A549 (cell line): ENCODE data around the gene SLC39A11. TPM values are rescaled to one million over a fixed set of nuclear protein-coding genes. Genes with fewer than 3 reads are reported as not detected.

Experiments used
- ATOH8 ChIP-seq: fragments of 250-450 bp; sonication (Bioruptor Pico); IDR thresholded peaks from 2 replicates; pipeline ENCODE4 v1.5.0; 2020; ENCODE audit warnings: low read depth, mild to moderate bottlenecking, moderate library complexity
- BHLHE40 ChIP-seq: IDR thresholded peaks from 2 replicates; pipeline ENCODE4 v1.6.1; 2012; ENCODE audit warnings: low read depth, low read length, inconsistent platforms
- CBX2 ChIP-seq: fragments of 200-600 bp; sonication (generic); IDR thresholded peaks from 2 replicates; pipeline ENCODE4 v1.6.1; 2016; ENCODE audit warnings: low read depth, mild to moderate bottlenecking, borderline replicate concordance
- CEBPB ChIP-seq, 2 experiments: fragments of >200 bp in 1 of 2; sonication (Bioruptor Twin) in 1 of 2; formaldehyde crosslinking in 1 of 2; IDR thresholded peaks; 2 replicates each; pipeline ENCODE4 v1.6.1; 2012 to 2016
- CHD2 ChIP-seq: fragments of 150-350 bp; IDR thresholded peaks from 2 replicates; pipeline ENCODE4 v1.6.1; 2014; ENCODE audit warnings: low read length; ENCODE audit not compliant: partially characterized antibody
- CHD4 ChIP-seq: fragments of 200-600 bp; sonication (generic); IDR thresholded peaks from 2 replicates; pipeline ENCODE4 v1.6.1; 2016; ENCODE audit warnings: antibody characterized with exemption, mild to moderate bottlenecking, borderline replicate concordance
- EHMT2 ChIP-seq: fragments of 200-600 bp; sonication (generic); IDR thresholded peaks from 2 replicates; pipeline ENCODE4 v1.6.1; 2016; ENCODE audit warnings: antibody characterized with exemption, low read depth, mild to moderate bottlenecking, moderate library complexity
- ELK1 ChIP-seq: fragments of 150-350 bp; IDR thresholded peaks from 2 replicates; pipeline ENCODE4 v1.6.1; 2014; ENCODE audit warnings: low read depth, mild to moderate bottlenecking, low read length
- EP300 ChIP-seq, 2 experiments: fragments of >200 bp; sonication (Bioruptor Twin); formaldehyde crosslinking; IDR thresholded peaks; 2 replicates in 1 of 2; 3 replicates in 1 of 2; pipeline ENCODE4 v1.6.1; 2016 to 2017
- ESRRA ChIP-seq: fragments of 150-350 bp; IDR thresholded peaks from 2 replicates; pipeline ENCODE4 v1.6.1; 2014; ENCODE audit warnings: mild to moderate bottlenecking, low read length, borderline replicate concordance
- FOSB ChIP-seq: fragments of 250-450 bp; sonication (Bioruptor Pico); IDR thresholded peaks from 2 replicates; pipeline ENCODE4 v1.5.0; 2020; ENCODE audit warnings: mild to moderate bottlenecking, moderate library complexity
- FOSL2 ChIP-seq, 2 experiments: fragments of 450-650 bp in 1 of 2; fragments of >200 bp in 1 of 2; sonication (Bioruptor Twin) in 1 of 2; formaldehyde crosslinking; IDR thresholded peaks; 2 replicates each; pipeline versions ENCODE4 v1.5.0 to v1.6.1; 2016 to 2020; ENCODE audit warnings: mild to moderate bottlenecking in 1 of 2, moderate library complexity in 1 of 2
- FOXS1 ChIP-seq: fragments of 250-450 bp; sonication (Bioruptor Pico); IDR thresholded peaks from 2 replicates; pipeline ENCODE4 v1.5.0; 2020; ENCODE audit warnings: mild to moderate bottlenecking, moderate library complexity
- GATA3 ChIP-seq: IDR thresholded peaks from 2 replicates; pipeline ENCODE4 v1.6.1; 2012; ENCODE audit warnings: borderline replicate concordance
- HDAC2 ChIP-seq: fragments of 200-600 bp; sonication (generic); IDR thresholded peaks from 2 replicates; pipeline ENCODE4 v1.6.1; 2016
- HES2 ChIP-seq: fragments of >200 bp; sonication (Bioruptor Twin); formaldehyde crosslinking; IDR thresholded peaks from 2 replicates; pipeline ENCODE4 v1.6.1; 2016
- HEYL ChIP-seq: fragments of 250-450 bp; sonication (Bioruptor Pico); IDR thresholded peaks from 2 replicates; pipeline ENCODE4 v1.8.0; 2021; ENCODE audit warnings: mild to moderate bottlenecking, moderate library complexity
- HMGXB4 ChIP-seq: fragments of 250-450 bp; sonication (Bioruptor Pico); IDR thresholded peaks from 2 replicates; pipeline ENCODE4 v1.5.0; 2021; ENCODE audit warnings: mild to moderate bottlenecking, moderate library complexity, borderline replicate concordance
- HOXA7 ChIP-seq: fragments of 250-450 bp; sonication (Bioruptor Pico); IDR thresholded peaks from 2 replicates; pipeline ENCODE4 v1.5.0; 2020; ENCODE audit warnings: mild to moderate bottlenecking, moderate library complexity
- HOXB13 ChIP-seq: fragments of 250-450 bp; sonication (Bioruptor Pico); IDR thresholded peaks from 2 replicates; pipeline ENCODE4 v1.5.0; 2020; ENCODE audit warnings: low read depth, mild to moderate bottlenecking, moderate library complexity
- HOXB5 ChIP-seq: fragments of 250-450 bp; sonication (Bioruptor Pico); IDR thresholded peaks from 2 replicates; pipeline ENCODE4 v1.5.0; 2020; ENCODE audit warnings: mild to moderate bottlenecking, moderate library complexity
- JUNB ChIP-seq: fragments of >200 bp; sonication (Bioruptor Twin); formaldehyde crosslinking; IDR thresholded peaks from 2 replicates; pipeline ENCODE4 v1.6.1; 2016
- KDM5A ChIP-seq: fragments of 200-600 bp; sonication (generic); IDR thresholded peaks from 2 replicates; pipeline ENCODE4 v1.6.1; 2016; ENCODE audit warnings: antibody characterized with exemption, mild to moderate bottlenecking
- MAFK ChIP-seq: fragments of 450-650 bp; IDR thresholded peaks from 2 replicates; pipeline ENCODE4 v1.6.1; 2014; ENCODE audit not compliant: partially characterized antibody
- MAZ ChIP-seq: fragments of 150-350 bp; IDR thresholded peaks from 2 replicates; pipeline ENCODE4 v1.6.1; 2014; ENCODE audit warnings: antibody characterized with exemption, low read depth, low read length, borderline replicate concordance
- MYC ChIP-seq: IDR thresholded peaks from 2 replicates; pipeline ENCODE4 v1.6.1; 2012; ENCODE audit warnings: mild to moderate bottlenecking, inconsistent platforms, low read length, improper control_type of control experiment, borderline replicate concordance
- NFE2L2 ChIP-seq: fragments of 150-350 bp; conservative IDR thresholded peaks from 2 replicates; pipeline ENCODE4 v1.6.1; 2014; ENCODE audit warnings: low read length
- NPAS2 ChIP-seq: fragments of 250-450 bp; sonication (Bioruptor Pico); IDR thresholded peaks from 2 replicates; pipeline ENCODE4 v1.8.0; 2022; ENCODE audit warnings: mild to moderate bottlenecking, moderate library complexity, borderline replicate concordance
- NR3C1 ChIP-seq: fragments of >200 bp; sonication (Bioruptor Twin); formaldehyde crosslinking; IDR thresholded peaks from 3 replicates; pipeline ENCODE4 v1.6.1; 2017
- POLR2A ChIP-seq: IDR thresholded peaks from 2 replicates; pipeline ENCODE4 v1.6.1; 2012; ENCODE audit warnings: mild to moderate bottlenecking, low read length
- POLR2AphosphoS2 ChIP-seq: conservative IDR thresholded peaks from 2 replicates; pipeline ENCODE4 v1.6.1; 2012; ENCODE audit warnings: low read length, improper control_type of control experiment, inconsistent platforms
- RFX5 ChIP-seq: fragments of 450-650 bp; IDR thresholded peaks from 2 replicates; pipeline ENCODE4 v1.7.1; 2014; ENCODE audit warnings: antibody characterized with exemption, mild to moderate bottlenecking, moderate library complexity
- SREBF2 ChIP-seq: fragments of 450-650 bp; IDR thresholded peaks from 2 replicates; pipeline ENCODE4 v1.6.1; 2014; ENCODE audit warnings: mild to moderate bottlenecking, moderate library complexity
- TFCP2L1 ChIP-seq: fragments of 250-450 bp; sonication (Bioruptor Pico); IDR thresholded peaks from 2 replicates; pipeline ENCODE4 v1.5.0; 2021; ENCODE audit warnings: mild to moderate bottlenecking
- TP53 ChIP-seq: fragments of 250-450 bp; sonication (Bioruptor Pico); IDR thresholded peaks from 2 replicates; pipeline ENCODE4 v1.5.0; 2021; ENCODE audit warnings: mild to moderate bottlenecking, moderate library complexity
- ZC3H11A ChIP-seq: fragments of 450-650 bp; IDR thresholded peaks from 2 replicates; pipeline ENCODE4 v1.6.1; 2014; ENCODE audit warnings: antibody characterized with exemption, mild to moderate bottlenecking
- ZFP36 ChIP-seq: fragments of 450-650 bp; IDR thresholded peaks from 2 replicates; pipeline ENCODE4 v1.6.1; 2014; ENCODE audit warnings: borderline replicate concordance; ENCODE audit not compliant: partially characterized antibody
- polyA plus RNA-seq, 4 experiments: library from polyadenylated mRNA; depleted of rRNA in 3 of 4; stranded (reverse); fragments of >200 nt; fragmentation: RNase III in 1 of 4; extraction: RNeasy Plus Mini Kit Qiagen cat#74134 plus additional on column Dnase treatment in 1 of 4; gene quantifications; 2 replicates in 3 of 4; 3 replicates in 1 of 4; pipeline ENCODE4 v1.2.3, GENCODE V29; 2011 to 2017
- TF ChIP-seq, protein P1 (sequence below): IDR thresholded peaks from 2 replicates; pipeline ENCODE4 v1.6.1; 2012; ENCODE audit warnings: low read depth, borderline replicate concordance
- TF ChIP-seq, protein P2 (sequence below): fragments of 450-650 bp; IDR thresholded peaks from 2 replicates; pipeline ENCODE4 v1.6.1; 2014; ENCODE audit warnings: antibody characterized with exemption

The SLC39A11 gene
- polyA plus RNA-seq, 2 of the 4 experiments (the other 2 are of a cell fraction): 18.4 to 25.2 TPM

GRCh38 chr17:72683506-72684404, 408.7 kb downstream of the SLC39A11 start (continued):
- TF ChIP-seq HOXA7 (CRISPR knock-in tag): 0 out of 2 replicates have a peak, but pooled peaks have one; percentile 24
- no peak for TF ChIP-seq HDAC2
- TF ChIP-seq TP53 (CRISPR knock-in tag): no peak
- TF ChIP-seq MAZ: no peak
- no peak for TF ChIP-seq RFX5
- TF ChIP-seq EP300 (IDR thresholded peaks at IDR 0.05): peak; percentile 96 to 97
- TF ChIP-seq NFE2L2: no peak
- no peak for TF ChIP-seq EHMT2
- TF ChIP-seq NPAS2: 0 out of 2 replicates have a peak, but pooled peaks have one; percentile 5
- no peak for TF ChIP-seq HEYL
- TF ChIP-seq HOXB13: peak; percentile 64; the same call in 1 of the 2 replicates
- no peak for TF ChIP-seq KDM5A
- peak; percentile 40 for TF ChIP-seq ZFP36
- TF ChIP-seq POLR2A: no peak
- peak; percentile 67; the same call in 1 of the 2 replicates for TF ChIP-seq FOXS1 (CRISPR knock-in tag)
- peak; percentile 99 for TF ChIP-seq FOSL2 (IDR thresholded peaks at IDR 0.05)
- TF ChIP-seq FOSL2 (CRISPR knock-in tag; IDR thresholded peaks at IDR 0.05): peak; percentile 100
- no peak for TF ChIP-seq BHLHE40
- TF ChIP-seq GATA3: peak; percentile 98
- peak; percentile 65; the same call in 1 of the 2 replicates for TF ChIP-seq ATOH8 (CRISPR knock-in tag)
- peak; percentile 89 for TF ChIP-seq HES2
- TF ChIP-seq SREBF2: no peak
- TF ChIP-seq, protein P1, sequence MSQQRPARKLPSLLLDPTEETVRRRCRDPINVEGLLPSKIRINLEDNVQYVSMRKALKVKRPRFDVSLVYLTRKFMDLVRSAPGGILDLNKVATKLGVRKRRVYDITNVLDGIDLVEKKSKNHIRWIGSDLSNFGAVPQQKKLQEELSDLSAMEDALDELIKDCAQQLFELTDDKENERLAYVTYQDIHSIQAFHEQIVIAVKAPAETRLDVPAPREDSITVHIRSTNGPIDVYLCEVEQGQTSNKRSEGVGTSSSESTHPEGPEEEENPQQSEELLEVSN: peak; percentile 34; the same call in 1 of the 2 replicates
- TF ChIP-seq CHD4: no peak
- TF ChIP-seq MYC: peak; percentile 29; the same call in 1 of the 2 replicates
- TF ChIP-seq, protein P2, sequence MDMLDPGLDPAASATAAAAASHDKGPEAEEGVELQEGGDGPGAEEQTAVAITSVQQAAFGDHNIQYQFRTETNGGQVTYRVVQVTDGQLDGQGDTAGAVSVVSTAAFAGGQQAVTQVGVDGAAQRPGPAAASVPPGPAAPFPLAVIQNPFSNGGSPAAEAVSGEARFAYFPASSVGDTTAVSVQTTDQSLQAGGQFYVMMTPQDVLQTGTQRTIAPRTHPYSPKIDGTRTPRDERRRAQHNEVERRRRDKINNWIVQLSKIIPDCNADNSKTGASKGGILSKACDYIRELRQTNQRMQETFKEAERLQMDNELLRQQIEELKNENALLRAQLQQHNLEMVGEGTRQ: no peak
- no peak for TF ChIP-seq HMGXB4
- TF ChIP-seq POLR2AphosphoS2: no peak
- TF ChIP-seq FOSB: no peak
- peak; percentile 6 for TF ChIP-seq MAFK
- TF ChIP-seq JUNB: peak; percentile 100
- TF ChIP-seq ZC3H11A: no peak
- TF ChIP-seq TFCP2L1 (CRISPR knock-in tag): no peak
- TF ChIP-seq ESRRA: peak; percentile 41; the same call in 1 of the 2 replicates
- TF ChIP-seq CHD2: no peak
- peak; percentile 83; the same call in 1 of the 2 replicates for TF ChIP-seq HOXB5 (CRISPR knock-in tag)
- TF ChIP-seq NR3C1: no peak
- TF ChIP-seq ELK1: no peak
- no peak for TF ChIP-seq CBX2
- peak; percentile 99 to 100 for TF ChIP-seq CEBPB (IDR thresholded peaks at IDR 0.05)
